Uterus (tissue), 4 donors: Measurements from ENCODE around the gene CTNNBIP1. TPM values are rescaled to one million over a fixed set of nuclear protein-coding genes. Genes with fewer than 3 reads are reported as not detected.

Experiments used
- DNase-seq, 2 donors: peaks; one replicate each; pipeline ENCODE4 v3.0.0-alpha.2; 2019 to 2020
- H3K27ac ChIP-seq, 2 donors: fragments of 200-600 bp; sonication (generic); 1 replicate in 1 of 2; 2 replicates in 1 of 2; pipeline ENCODE4 v1.5.1; 2016 to 2018
- H3K27me3 ChIP-seq, 2 donors: fragments of 200-600 bp; sonication (generic); one replicate each; pipeline ENCODE4 v1.5.1; 2018 to 2019; ENCODE audit warnings: control low read depth in 1 of 2
- H3K36me3 ChIP-seq, 2 donors: fragments of 200-600 bp; sonication (generic); one replicate each; pipeline ENCODE4 v1.5.1; 2019; ENCODE audit warnings: control low read depth in 1 of 2
- H3K4me1 ChIP-seq, 2 donors: fragments of 200-600 bp; sonication (generic); one replicate each; pipeline ENCODE4 v1.5.1; 2018 to 2019; ENCODE audit warnings: control low read depth in 1 of 2
- H3K4me3 ChIP-seq, 2 donors: fragments of 200-600 bp; sonication (generic); 1 replicate in 1 of 2; 2 replicates in 1 of 2; pipeline ENCODE4 v1.5.1; 2018 to 2019; ENCODE audit warnings: mild to moderate bottlenecking in 1 of 2
- H3K9me3 ChIP-seq, 2 donors: fragments of 200-600 bp; sonication (generic); one replicate each; pipeline ENCODE4 v1.5.1; 2019; ENCODE audit warnings: control low read depth in 1 of 2
- CTCF ChIP-seq, 4 experiments: fragments of 200-600 bp in 2 of 4; fragments of 450-650 bp in 2 of 4; sonication (generic) in 2 of 4; IDR thresholded peaks; one replicate each; pipeline ENCODE4 v1.5.1; 2016 to 2019; ENCODE audit warnings: antibody characterized with exemption in 4 of 4, mild to moderate bottlenecking in 2 of 4, moderate library complexity in 1 of 4
- POLR2A ChIP-seq, 2 donors: fragments of 450-650 bp; IDR thresholded peaks; one replicate each; pipeline ENCODE4 v1.6.1; 2016; ENCODE audit warnings: antibody characterized with exemption in 2 of 2, mild to moderate bottlenecking in 1 of 2, moderate library complexity in 1 of 2
- intact Hi-C: fragments of 100-400 bp; cut with DNase I; formaldehyde crosslinking; loops from one replicate; pipeline ENCODE4 v1.15.1; 2023; ENCODE audit warnings: low total_unique reads
- total RNA-seq, 4 donors: library from RNA; depleted of rRNA in 3 of 4; stranded (reverse); fragments of >200 nt in 3 of 4; gene quantifications; one replicate each; pipeline versions ENCODE4 v1.1.0 to v1.2.4, GENCODE V29; 2014 to 2023
- donor health status: DM: yes; HTN: yes; CAD: no.

CTNNBIP1 gene
- total RNA-seq, 4 donors from 2014 or later: 4.7 to 26.6 (median 13.6) TPM

DNA sequence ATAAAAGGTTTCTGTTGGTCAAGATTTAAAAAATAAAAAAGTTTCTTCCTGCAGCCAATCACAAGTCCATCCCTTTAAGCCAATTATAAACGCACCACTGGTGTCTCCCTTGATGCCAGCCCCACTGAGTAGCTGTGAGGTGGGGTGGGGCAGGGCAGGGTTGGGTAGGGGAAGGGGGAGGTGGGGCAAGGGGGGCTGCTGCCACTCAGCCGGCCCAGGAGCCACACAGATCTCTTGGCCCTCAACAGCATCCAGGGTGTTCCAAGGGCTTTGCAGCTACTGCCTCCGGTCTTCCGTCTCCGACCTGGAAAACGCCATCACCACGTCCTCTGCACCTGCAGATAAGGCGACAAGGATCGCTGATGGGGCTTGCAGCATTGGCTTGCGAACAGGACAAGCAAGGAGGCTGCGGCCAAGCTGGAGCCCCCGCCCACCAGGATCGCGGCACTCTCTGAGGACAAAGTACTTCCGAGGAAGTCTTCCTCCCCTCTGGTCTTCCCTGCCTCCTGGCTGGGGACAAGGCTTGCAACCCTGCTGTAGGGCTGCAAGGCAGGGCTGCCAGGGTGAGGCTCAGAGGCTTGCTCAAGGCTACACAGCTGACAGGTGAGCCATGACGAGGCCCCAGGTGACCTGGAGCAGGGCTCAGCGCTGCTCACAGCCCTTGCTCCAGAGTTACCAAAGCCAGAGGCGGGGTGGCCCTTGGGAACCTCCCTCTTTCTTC, 59.5 kb downstream of the CTNNBIP1 start:
- Histone ChIP-seq H3K27me3 (no peaks in the 10 kb centered on the region), H3K4me1 (no peaks in the 10 kb centered on the region), H3K36me3 (no peaks in the 10 kb centered on the region), H3K27ac (no peak overlapping the region), H3K9me3 (no peaks in the 10 kb centered on the region), H3K4me3 (no peak overlapping the region)
- intact Hi-C loops: no loop called here
- DNase-seq: no peak
- TF ChIP-seq CTCF (IDR thresholded peaks at IDR 0.05) (no peak), POLR2A (IDR thresholded peaks at IDR 0.05) (no peak)

DNA sequence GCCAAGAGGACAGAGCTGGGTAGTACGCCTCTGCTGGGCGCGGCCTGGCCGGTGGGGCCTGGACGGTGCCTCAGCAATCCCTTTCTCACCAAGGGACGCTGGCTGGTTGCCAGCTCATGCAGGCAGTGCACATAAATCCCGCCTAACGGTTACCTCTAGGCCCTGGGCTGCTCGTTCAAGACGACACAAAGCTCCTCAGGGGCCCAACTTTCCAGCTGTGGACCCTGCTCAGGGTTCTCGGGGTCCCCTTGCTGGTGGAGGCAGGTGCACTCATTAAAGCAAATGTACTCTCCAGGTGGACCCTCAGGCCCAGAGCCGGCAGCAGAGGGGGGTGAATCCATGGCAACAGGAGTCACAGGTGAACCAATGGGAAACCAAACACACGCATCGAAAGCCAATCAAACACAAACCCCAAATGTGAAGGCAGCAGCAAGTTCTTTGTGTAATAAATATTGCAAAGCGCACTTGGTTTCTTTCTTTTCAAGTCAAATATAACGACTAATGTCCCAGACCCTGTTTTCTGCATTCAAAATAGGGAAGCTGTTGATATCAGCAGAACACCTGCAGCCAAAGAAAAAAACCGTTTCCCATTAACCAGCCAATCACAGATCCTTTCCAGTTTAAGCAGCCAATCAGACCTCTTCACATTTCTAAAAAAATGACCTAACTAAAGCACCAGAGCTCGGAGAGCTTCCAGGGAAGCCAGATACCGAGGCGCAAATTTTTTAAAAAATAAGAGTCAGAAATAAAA, 60.2 kb downstream of the CTNNBIP1 start:
- no peak for DNase-seq
- Histone ChIP-seq H3K4me1 (no peaks in the 10 kb centered on the region), H3K9me3 (no peaks in the 10 kb centered on the region), H3K27me3 (no peaks in the 10 kb centered on the region), H3K36me3 (no peaks in the 10 kb centered on the region), H3K4me3 (no peak overlapping the region), H3K27ac (no peak overlapping the region)
- TF ChIP-seq POLR2A (IDR thresholded peaks at IDR 0.05) (no peak), CTCF (IDR thresholded peaks at IDR 0.05) (no peak)
- intact Hi-C loops: no loop called here

DNA sequence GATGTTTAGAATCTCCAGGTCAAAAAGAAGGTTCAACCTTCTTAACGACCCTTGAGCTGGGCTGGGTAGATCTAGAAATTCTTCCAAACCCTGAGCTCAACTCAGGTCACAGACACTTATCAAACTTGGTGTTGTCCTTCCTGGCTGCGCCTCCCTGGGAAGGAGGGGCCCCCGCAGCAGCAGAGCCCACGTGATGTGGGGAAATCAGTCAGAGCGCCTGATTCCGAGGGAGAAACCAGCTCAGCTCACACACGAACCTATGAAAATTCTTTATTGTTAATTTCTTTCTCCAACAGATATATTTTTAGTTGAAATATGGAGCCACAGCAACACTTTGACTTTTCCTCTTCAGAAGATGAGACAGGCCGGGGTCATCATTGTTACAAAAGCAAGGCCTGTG, 62.0 kb downstream of the CTNNBIP1 start:
- intact Hi-C loops: no loop called here
- no peak for TF ChIP-seq POLR2A (IDR thresholded peaks at IDR 0.05)
- TF ChIP-seq CTCF (IDR thresholded peaks at IDR 0.05): no peak
- no peak overlapping the region for H3K4me3 ChIP-seq

GRCh38 chr1:9847269-9847668, 62.8 kb downstream of the CTNNBIP1 start:
- Histone ChIP-seq H3K4me1 (peaks cover 0 to 15% of the 10 kb centered on the region in 2 donors), H3K36me3 (no peaks in the 10 kb centered on the region), H3K27me3 (no peaks in the 10 kb centered on the region), H3K9me3 (no peaks in the 10 kb centered on the region), H3K27ac (no peak overlapping the region), H3K4me3 (no peak overlapping the region)
- no peak for TF ChIP-seq CTCF (IDR thresholded peaks at IDR 0.05)
- TF ChIP-seq POLR2A (IDR thresholded peaks at IDR 0.05): no peak
- DNase-seq: no peak
- intact Hi-C loops: no loop called here

More for the DNA sequence above, 62.0 kb downstream of the CTNNBIP1 start:
- Histone ChIP-seq H3K27me3 (no peaks in the 10 kb centered on the region), H3K36me3 (no peaks in the 10 kb centered on the region), H3K4me1 (peaks cover 0 to 11% of the 10 kb centered on the region in 2 donors), H3K9me3 (no peaks in the 10 kb centered on the region), H3K27ac (no peak overlapping the region)
- DNase-seq: no peak

- no peak for DNase-seq
- TF ChIP-seq POLR2A (IDR thresholded peaks at IDR 0.05): no peak
- TF ChIP-seq CTCF (IDR thresholded peaks at IDR 0.05): no peak
- Histone ChIP-seq H3K36me3 (no peaks in the 10 kb centered on the region), H3K27ac (no peak overlapping the region), H3K4me1 (peaks cover 0 to 15% of the 10 kb centered on the region in 2 donors), H3K9me3 (no peaks in the 10 kb centered on the region), H3K27me3 (no peaks in the 10 kb centered on the region), H3K4me3 (no peak overlapping the region)
- intact Hi-C loops: no loop called here
Measured at GRCh38 chr1:9846611-9847171, 63.4 kb downstream of the CTNNBIP1 start.
